Fibroblast of skin of right biceps (primary cell): ENCODE data around the gene KRT9.
"Not testable (repeated sequence)": the region's sequence is repeated elsewhere in the genome, so short reads cannot be mapped to it uniquely, and the experiment has no call there.

ENCODE experiments used
- DNase-seq: peaks from one replicate; pipeline ENCODE4 v3.0.0-alpha.2; 2013

KRT9 gene

DNA sequence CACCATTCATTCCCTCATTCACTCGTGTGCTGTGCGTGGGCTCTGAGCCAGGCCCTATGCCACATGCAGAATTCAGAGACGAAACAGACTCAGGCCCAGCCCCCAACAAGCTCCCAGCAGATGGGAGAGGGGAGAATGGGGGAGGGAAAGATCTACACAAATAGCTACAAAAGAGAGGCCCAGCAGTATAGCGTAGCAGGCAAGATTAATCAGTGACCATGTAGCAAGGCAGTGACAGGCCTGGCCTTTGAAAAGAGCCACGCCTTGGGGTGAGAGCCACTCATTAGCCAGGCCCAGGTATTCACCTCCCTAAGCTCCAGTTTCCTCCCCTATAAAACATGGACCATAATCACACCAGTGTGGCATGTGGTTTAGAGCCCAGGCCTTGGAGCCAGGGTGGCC is 27.4 kb downstream of the KRT9 start:
- peak; percentile 20 for DNase-seq

DNA sequence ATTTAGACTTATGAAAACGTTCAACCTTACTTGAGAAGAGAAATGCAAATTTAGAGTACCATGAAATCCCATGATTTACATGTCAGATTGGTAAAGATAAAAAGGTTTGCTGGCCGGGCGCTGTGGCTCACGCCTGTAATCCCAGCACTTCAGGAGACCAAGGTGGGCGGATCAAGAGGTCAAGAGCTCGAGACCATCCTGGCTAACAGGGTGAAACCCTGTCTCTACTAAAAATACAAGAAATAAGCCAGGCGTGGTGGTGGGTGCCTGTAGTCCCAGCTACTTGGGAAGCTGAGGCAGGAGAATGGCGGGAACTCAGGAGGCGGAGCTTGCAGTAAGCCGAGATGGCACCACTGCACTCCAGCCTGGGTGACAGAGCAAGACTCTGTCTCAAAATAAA is 29.1 kb downstream of the KRT9 start:
- DNase-seq = not testable (repeated sequence)

DNA sequence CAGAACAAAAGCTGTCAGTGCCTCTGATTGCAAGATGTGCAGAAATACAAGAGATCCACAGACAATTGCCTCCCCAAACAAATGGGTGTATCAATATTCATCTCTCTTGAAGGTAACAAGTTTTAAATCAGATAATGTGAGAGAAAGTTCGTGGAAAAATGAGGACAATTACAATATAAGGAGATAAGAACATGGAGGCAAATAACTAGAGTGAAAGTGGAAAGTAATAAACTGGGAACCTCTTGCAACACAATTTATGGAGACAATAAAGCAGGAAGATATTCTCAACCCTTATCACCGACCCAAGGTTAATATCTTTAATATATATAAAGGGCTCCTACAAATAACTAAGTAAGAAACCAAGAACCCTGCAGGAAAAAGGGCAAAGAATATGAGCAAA is 29.5 kb downstream of the KRT9 start:
- no peak for DNase-seq

DNA sequence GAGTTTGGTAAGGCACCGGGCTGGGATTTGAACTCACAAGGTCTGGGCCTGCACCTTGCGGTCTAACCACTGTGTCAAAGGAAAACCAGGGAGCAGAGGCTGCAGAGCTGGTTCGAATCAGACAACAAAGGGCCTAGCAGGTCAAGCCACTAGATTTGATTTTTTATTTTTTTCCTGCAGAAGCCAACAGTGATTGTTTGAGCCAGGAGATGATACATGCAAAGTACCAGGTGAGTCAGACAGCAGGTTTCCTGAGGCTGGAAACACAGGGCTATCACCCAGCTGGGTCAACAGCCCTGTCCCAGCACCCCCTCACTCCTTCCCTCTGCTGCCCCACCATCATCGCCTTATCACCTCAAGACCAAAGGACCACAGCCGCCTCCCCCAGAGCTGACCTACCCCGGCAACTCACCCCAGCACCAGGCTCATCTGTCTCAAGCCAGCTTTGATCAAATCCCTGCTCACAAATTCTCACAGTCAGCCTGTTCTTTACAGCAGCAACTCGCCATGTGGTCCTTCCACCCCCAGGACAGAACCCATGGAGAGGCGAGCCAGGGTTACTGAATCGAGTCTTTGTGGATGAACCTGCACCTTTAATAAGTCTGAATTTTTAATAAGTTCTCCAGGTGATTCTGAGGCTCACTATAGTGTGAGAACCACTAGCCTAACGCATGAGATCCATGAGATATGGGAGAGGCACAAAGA is 30.8 kb downstream of the KRT9 start:
- no peak for DNase-seq

DNA sequence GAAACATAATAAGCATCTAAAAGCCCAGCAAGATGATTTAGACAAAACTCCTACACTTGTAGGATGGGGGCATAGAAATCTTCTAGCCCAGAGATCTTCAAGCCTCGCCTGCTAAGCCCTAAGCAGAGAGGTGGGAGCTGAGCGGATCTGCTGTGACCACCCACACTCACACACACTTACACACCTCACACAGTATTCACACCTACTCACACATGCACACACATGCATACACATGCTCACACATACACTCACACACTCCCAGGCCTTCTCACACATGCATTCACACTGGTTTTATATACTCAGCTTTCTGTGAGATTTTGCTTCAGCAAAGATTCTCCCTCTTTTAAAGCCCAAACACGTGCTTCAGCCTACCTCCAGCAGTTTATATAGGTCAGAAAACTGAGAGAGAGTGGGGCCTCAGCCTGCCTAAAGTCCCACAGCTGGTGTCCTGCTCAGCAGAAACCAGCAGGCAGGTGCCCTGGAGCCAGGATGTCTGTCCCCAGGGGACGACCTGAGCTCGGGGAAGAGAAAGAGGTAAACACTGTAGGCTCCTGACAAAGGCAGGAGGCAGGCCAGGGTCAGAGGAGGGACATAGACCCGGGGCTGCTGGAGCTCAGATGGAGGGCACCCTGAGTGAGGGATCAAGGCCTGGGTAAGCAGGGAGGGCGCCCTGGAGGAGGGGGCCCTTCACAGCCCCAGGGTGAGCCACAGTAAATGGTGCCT is 31.7 kb downstream of the KRT9 start:
- DNase-seq = no peak

DNA sequence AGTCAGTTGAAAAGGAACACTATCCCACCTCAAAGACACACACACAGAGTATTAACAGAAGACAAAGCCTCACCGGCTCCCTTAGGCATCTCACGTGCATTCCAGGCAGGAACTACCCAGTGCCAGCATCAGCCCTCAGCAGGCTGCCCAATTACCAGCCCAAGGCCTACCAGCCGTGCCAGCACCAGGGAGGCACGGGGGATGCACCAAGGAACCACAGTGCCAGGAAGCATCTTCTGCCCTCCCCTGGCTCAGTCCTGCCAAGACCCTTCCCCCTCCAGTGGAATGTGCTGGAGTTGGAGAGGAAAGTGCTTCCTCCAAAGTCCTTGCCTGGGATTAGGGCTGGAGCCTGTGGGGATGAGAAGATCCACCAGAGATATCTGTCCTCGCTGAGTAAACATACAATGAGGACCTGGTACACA is 32.8 kb downstream of the KRT9 start:
- DNase-seq = peak; percentile 51

DNA sequence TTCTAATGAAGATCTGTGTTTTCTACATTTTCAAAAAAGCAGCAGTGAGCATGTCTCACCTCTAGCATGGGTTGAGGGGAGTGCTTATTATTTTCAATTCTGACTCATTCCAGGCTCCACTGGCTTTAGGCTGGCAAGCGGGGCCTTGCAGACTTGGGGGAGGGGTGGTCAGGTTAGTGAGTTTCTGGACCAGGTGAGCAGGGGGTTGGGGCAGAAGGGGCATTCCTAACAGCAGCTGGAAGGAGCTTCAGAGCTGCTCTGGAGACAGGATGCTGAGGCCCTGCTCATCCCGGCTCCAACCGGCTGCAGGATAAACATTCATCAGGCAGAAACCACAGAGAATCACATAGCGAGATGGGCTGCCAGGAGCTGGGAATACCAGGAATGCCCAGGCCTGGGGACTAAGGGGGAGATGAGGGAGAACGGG is 33.3 kb downstream of the KRT9 start:
- DNase-seq = peak; percentile 79

DNA sequence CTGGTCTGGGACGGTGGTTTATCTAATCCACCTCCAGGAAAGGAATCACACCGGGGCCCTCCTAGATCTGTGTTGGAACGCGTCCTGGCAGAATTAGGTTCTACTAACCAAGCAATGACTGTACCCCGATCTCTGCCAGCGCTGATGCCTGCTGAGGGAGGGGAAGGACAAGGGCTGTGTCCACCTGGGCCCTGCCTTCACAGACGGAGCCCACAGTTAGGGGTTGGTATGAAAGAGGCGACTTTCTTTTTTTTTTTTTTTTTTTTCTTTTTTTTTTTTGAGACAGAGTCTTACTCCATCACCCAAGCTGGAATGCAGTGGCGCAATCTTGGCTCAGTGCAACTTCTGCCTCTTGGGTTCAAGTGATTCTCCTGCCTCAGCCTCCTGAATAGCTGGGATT is 33.9 kb downstream of the KRT9 start:
- DNase-seq = peak; percentile 59

DNA sequence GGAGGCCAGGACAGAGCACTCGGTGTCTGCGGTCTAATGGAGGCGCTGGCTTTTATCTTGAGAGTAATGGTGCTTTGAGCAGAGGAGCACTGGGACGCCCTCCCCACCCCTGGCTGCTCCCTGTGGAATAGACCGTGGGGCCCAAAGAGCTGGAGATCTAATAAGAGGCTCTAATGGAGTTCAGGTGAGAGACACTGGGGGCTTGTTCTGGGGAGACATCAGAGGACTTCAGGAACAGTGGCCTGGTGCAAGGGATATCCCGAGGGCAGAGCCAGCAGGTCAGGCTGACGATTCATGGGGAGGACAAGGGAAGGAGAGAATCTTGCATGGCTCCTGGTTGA is 34.3 kb downstream of the KRT9 start:
- no peak for DNase-seq

DNA sequence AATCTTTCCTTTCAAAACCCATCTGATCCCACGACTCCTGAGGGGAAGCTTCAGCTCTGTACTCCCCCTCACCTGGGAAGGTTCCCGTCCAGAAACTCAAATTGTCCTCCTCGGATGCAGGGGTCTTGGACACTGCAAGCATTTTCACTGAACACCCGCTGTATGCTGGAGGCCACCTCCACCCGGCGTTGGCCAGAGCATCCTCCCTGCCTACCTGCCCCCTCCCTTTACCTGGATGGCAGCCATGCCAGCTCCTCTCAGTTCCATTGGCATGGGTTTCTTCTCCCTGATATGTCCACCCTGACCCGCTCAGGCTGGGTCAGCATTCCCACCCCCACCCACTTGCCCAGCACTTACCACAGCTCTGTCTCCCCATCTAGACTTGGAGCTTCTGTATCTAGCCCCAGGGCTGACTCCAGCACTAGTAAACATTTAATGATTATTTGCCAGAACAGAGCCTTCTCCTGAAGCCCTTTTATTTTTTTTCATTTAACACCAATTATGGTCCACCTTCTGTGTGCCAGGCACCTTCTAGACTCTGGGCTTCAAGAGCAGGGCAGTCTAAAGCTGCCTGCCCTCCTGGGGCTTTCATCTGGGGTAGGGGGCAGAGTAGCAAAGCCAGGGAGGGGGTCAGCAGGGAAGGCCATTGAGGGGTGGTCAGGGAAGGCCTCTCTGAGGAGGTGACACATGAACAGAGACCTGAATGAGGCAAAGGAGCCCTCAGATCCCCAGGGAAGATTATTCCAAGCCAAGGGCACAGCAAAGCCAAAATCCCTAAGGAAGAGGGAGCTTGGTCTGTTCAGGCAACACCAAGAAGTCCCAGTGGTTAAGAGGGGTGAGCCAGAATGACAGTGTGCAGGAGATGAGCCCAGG is 34.9 kb downstream of the KRT9 start:
- DNase-seq = no peak

DNA sequence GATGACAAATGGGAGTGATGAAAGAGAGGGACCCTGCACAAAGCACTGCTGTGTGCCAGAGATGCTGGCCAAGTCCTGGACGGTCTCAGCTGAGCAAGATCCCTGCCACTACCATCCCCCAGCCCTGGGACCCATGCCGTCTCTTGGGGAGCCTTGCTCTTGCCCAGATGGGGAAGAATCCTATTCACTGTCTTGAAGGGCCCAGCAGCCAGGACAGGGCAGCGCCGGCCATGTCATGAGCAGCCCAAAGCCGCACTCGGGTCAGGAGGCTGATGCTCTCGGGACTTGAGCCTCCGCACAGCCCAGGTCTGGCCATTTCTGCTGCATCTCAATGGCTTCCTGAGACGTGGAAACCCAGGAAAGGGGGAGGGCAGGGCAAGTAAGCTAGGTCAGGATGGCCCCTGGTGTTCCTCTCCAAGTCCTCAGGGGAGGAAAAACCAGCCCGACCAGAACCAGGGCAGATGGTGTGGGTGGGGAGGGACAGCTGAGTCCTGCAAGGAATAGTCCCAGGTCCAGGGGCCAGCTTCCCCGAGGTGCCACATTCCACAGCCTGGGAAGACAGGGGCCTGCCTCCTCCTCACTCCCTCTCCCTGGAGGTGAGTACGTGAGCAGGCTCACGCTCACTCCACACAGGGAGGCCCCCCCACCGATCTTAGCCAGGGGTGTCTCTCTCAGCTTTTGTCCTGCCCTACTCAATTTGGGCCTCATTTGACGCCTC is 35.9 kb downstream of the KRT9 start:
- DNase-seq = peak; percentile 42

DNA sequence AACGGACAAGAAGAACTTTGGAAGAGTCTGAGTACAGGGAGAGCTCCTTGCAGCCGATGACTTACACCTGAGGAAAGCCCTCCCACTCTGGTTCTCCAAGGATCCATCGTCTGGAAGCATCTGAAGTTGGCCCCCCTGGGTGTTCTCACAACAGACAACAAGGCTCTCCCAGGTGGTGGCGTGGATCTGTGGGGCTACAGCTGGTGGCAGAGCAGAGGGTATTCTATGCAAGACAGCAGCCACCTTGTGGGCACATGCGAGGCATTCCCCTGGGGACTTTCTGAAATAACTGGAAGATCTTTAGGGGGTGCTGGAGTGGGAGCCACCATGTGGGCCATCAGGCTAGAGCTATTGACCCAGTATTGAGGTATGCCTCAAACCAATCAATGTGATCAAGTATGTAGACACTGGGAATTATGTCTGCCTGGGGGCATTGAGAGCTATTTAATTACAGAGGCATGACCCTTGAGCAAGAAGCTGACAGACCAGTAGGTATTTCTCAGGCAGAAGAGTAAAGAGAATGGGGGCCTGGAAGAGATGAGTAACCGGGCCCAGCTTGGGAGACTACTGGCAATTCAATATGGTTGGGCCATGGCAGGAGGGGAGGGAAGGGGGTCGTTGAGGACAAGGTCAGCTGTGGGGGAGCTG is 36.8 kb downstream of the KRT9 start:
- DNase-seq = no peak

DNA sequence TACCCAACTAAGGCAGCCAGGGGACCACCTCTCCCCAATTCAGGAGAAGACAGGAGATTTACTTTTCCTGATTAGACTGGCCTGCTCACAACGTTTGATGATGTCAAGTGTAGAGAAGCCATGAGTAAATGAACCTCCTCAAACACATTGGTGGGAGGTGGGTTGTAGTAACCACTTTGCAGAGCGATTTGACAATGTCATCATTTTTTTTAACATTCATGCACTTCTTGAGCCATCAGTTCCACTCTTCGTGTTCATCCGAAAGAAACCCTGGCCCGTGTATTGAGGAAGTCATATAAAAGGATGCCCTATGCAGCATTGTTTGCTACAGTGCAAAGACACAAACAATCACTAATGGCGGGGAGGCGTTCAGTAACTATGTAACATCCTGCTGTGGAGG is 38.2 kb downstream of the KRT9 start:
- no peak for DNase-seq

DNA sequence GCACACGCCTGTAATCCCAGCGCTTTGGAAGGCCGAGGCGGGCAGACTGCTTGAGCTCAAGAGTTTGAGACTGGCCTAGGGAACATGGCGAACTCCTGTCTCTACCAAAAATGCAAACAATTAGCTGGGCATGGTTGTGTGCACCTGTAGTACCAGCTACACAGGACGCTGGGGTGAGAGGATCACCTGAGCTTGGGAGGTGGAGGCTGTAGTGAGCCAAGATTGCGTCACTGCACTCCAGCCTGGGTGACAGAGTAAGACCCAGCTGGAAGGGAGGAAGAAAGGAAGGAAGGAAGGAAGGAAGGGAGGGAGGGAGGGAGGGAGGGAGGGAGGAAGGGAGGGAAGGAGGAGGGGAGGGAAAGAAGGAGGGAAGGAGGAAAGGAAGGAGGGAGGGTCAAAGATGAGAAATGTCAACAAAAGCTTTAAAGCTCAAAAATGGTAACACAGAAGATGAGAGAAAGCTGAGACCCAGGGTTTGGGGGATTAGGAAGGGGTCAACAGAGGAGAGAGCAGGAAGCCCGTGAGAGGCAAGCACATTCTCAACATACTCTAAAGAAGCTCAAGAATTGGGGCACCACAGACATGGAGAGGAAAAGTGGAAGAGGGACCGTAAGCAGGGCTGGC is 38.8 kb downstream of the KRT9 start:
- no peak for DNase-seq

DNA sequence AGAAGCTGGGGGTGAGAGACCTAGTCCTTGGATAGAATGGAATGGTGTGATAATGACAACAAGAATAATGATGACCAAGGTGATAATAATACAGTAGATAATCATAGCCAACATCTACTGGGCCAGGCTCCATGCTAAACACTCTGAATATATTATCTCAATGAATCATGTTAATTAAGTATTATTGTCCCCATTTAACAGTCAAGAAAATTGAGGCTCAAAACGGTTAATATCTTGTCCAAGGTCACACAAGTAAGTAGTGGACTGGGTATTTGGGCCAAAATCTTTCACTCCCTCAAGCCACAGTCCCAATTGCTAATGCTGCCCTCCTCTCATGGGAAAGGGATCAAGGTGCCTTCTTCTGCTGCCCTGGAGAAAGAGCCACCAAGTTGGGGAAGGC is 39.9 kb downstream of the KRT9 start:
- DNase-seq = no peak

DNA sequence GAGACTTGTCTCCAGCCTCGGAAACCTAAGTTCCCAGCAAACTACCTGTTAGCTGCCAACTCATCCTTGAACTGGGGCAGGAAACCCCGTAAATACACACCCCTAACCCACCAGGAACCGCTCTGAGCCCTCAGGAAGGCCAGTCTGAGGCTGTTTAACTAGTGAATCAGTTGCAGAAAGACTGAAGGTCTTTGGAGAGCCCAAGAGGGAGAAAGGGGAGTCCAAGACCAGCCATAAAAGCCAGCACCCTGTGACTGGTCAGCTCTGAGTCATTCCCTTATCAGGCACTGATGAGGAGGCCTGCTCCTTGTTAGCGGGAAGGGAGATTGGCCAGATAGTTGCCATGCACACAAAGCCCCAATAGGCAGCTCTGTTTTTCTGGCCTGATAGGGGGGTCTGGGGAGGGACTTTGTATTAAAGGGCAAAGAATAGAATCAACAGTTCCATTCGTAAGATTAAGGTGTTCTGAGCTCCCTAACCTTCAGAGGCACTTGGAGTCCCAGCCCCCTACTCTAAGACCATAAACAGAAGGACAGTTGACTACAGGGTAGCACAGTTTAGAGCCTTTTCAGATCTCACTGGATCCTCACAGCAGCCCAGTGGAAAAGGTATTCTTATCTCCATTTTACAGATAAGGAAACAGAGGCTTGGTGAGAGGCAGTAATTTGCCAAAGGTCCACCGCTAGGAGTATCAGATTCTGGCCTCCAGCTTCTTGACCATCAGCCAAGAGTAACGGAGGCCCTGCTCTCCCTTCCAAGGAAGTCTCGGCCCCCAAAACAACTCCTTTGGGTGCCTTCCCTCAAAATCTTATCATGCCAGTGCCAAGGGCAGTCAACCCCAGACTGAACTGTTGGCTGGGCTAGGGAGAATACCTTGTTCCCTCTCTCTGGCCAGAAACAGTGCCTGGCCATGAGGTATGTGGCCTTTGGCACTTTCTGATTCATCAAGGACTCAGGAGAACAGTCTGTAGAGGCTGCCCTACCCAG is 41.5 kb downstream of the KRT9 start:
- DNase-seq = peak; percentile 77

DNA sequence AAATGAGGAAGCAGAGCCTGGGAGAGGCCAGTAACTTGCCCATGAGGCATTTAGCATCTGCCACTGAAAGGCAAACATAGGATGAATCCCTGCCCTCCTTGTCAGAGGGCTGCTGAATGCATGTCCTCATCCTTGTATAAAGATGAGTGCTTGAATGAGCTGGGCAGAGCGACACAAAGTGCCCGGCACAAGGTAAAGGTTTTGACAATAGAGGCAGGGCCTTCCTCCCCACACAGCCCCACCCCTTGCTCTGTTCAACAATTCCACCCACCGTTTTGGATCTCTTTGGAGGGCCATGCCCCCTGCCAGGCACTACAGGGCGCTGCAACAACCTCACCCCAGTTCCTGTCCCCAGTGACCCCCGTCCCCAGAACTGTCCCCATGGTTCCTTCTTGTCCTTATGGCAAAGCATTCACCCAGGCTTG is 42.4 kb downstream of the KRT9 start:
- DNase-seq = no peak

DNA sequence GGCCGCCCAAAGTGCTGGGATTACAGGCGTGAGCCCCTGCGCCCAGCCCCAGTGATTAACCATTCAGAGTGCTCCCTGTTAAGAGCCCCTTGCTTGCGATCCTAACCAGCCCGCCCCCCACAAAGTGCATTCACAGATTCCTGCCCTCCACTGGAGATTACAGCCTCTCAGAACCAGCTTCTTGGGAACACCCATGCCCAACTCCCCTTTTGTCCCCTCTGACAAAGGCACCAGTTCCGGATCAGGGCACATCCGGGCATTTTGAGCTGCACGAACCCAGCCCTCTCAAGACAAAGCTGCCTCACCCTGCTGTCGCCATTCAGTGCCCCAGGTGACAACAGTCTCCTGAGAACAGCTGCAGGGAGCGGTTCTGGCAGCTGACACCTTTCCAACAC is 42.9 kb downstream of the KRT9 start:
- no peak for DNase-seq

DNA sequence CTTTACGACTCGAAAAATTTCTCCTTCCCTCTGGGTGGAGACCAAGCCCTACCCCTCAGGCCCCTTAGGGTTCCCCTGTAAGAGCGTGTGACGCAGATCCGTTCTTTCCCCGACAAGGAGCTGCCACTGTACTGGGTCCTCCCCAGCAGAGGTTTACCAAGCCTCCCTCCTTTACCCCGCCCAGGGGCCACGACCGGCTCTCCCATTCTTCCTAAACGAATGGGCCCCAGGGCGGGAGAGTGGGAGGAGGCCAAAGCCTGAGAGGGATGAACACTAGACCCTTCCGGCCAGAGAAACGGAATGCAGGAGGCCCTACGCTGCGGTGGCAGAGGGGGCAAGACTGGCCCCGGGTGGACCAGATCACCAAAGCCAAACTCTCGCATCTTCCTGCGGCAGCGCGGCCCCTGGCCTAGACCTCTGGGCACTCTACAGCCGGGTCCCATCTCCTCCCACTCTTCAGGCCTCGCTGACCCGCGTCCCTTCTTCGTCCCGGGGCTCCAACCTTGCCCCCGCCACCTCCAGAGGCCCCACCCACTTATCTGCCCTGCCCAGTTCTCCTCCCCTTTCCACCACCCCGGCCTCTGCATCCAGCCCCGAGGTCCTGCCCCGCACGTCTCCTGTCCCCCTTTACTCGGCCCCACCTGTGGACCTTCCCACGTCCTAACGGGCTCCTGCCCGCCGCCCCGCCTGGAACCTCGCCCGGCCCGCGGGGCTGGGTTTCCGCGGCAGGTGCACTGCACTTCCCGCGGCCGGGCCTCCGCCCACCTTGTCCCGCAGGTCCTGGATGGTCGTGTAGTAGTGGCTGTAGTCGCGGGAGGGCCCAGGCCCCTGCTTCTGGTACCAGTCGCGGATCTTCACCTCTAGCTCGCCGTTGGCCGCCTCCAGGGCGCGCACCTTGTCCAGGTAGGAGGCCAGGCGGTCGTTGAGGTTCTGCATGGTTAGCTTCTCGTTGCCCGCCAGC is 44.5 kb downstream of the KRT9 start:
- DNase-seq = no peak

DNA sequence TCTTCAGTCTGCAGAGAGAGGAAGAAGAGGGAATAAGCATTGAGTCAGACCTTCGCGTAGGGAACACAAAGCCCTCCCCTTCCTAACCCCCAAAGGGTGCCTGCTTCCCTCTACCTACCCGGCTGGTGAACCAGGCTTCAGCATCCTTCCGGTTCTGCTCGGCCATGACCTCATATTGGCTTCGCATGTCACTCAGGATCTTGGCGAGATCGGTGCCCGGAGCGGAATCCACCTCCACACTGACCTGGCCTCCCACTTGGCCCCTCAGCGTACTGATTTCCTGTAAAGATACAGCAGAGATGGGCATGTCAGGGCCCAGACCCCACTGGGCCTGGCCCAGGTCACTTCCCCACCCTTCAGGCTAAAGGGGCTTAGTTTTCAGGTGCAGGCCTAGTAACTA is 47.6 kb downstream of the KRT9 start:
- no peak for DNase-seq
